Keratinocyte (primary cell): ENCODE measurements around the gene AOX1. TPM values are rescaled to one million over a fixed set of nuclear protein-coding genes. Genes with fewer than 3 reads are reported as not detected.
"Not testable (repeated sequence)": the region's sequence is repeated elsewhere in the genome, so short reads cannot be mapped to it uniquely, and the experiment has no call there.

ENCODE experiments used
- DNase-seq: peaks from one replicate; pipeline ENCODE4 v3.0.0-alpha.2; 2011; ENCODE audit warnings: low read depth, missing footprints, low spot score
- FAIRE-seq: peaks from 2 replicates; lab custom pipeline; 2011; peaks lifted over from hg19 to GRCh38; lab: Jason Lieb, UNC
- H2AFZ ChIP-seq: 2 replicates; pipeline ENCODE4 v1.6.0; 2012; ENCODE audit warnings: low read length, control low read depth, inconsistent platforms; ENCODE audit not compliant: control insufficient read depth
- H3K27ac ChIP-seq: 2 replicates; pipeline ENCODE4 v1.5.1; 2011; ENCODE audit warnings: low read length; ENCODE audit not compliant: control insufficient read depth, insufficient read depth
- H3K27me3 ChIP-seq: 3 replicates; pipeline ENCODE4 v1.6.0; 2011; ENCODE audit warnings: low read length; ENCODE audit not compliant: control insufficient read depth, insufficient read depth; ENCODE audit errors: extremely low read depth
- H3K36me3 ChIP-seq, 2 experiments: 2 replicates in 1 of 2; 3 replicates in 1 of 2; pipeline ENCODE4 v1.5.1; 2011; ENCODE audit warnings: low read length in 2 of 2, mild to moderate bottlenecking in 1 of 2; ENCODE audit not compliant: control insufficient read depth in 2 of 2, insufficient read depth in 2 of 2; ENCODE audit errors: extremely low read depth in 1 of 2
- H3K4me1 ChIP-seq: 3 replicates; pipeline ENCODE4 v1.5.1; 2011; ENCODE audit warnings: low read length; ENCODE audit not compliant: control insufficient read depth, insufficient read depth; ENCODE audit errors: extremely low read depth
- H3K4me2 ChIP-seq: 3 replicates; pipeline ENCODE4 v1.6.0; 2011; ENCODE audit warnings: low read depth, low read length; ENCODE audit not compliant: control insufficient read depth, insufficient read depth; ENCODE audit errors: extremely low read depth
- H3K4me3 ChIP-seq, 3 experiments: fragments of 200-600 bp in 1 of 3; sonication (generic) in 1 of 3; 2 replicates in 2 of 3; 3 replicates in 1 of 3; pipeline ENCODE4 v1.5.1; 2011 to 2016; ENCODE audit warnings: low read length in 3 of 3, mild to moderate bottlenecking in 3 of 3, control low read depth in 2 of 3, inconsistent platforms in 1 of 3, low read depth in 1 of 3, mixed read lengths in 1 of 3, mixed run types in 1 of 3, moderate library complexity in 1 of 3; ENCODE audit not compliant: control insufficient read depth in 2 of 3, insufficient read depth in 2 of 3; ENCODE audit errors: extremely low read depth in 1 of 3
- H3K79me2 ChIP-seq: 2 replicates; pipeline ENCODE4 v1.6.0; 2012; ENCODE audit warnings: low read length; ENCODE audit not compliant: control insufficient read depth, insufficient read depth
- H3K9ac ChIP-seq: 3 replicates; pipeline ENCODE4 v1.6.0; 2011; ENCODE audit warnings: low read length; ENCODE audit not compliant: control insufficient read depth, insufficient read depth; ENCODE audit errors: extremely low read depth
- H3K9me1 ChIP-seq: 3 replicates; pipeline ENCODE4 v1.6.0; 2011; ENCODE audit warnings: low read length; ENCODE audit not compliant: control insufficient read depth, insufficient read depth; ENCODE audit errors: extremely low read depth
- H3K9me3 ChIP-seq: 2 replicates; pipeline ENCODE4 v1.5.1; 2012; ENCODE audit warnings: low read depth, low read length; ENCODE audit not compliant: control insufficient read depth
- H4K20me1 ChIP-seq: 3 replicates; pipeline ENCODE4 v1.6.0; 2011; ENCODE audit warnings: low read length; ENCODE audit not compliant: control insufficient read depth, insufficient read depth; ENCODE audit errors: extremely low read depth
- CTCF ChIP-seq, 3 experiments: IDR thresholded peaks in 1 of 3; conservative IDR thresholded peaks in 1 of 3; optimal IDR thresholded peaks in 1 of 3; 2 replicates in 2 of 3; 3 replicates in 1 of 3; pipeline versions ENCODE3 to v1.5.1; 2011; ENCODE audit warnings: low read length in 3 of 3, mild to moderate bottlenecking in 3 of 3, moderate library complexity in 2 of 3, control low read depth in 1 of 3, inconsistent platforms in 1 of 3; ENCODE audit not compliant: insufficient read depth in 2 of 3; ENCODE audit errors: extremely low read depth in 1 of 3
- EZH2 ChIP-seq: IDR thresholded peaks from one replicate; pipeline ENCODE4 v1.6.1; 2012; ENCODE audit warnings: inconsistent platforms, mild to moderate bottlenecking, low read length, moderate library complexity
- dilution Hi-C: fragments of 300-500 bp; cut with MboI; formaldehyde crosslinking; loops from one replicate; pipeline ENCODE4 v1.7.0; 2020; ENCODE audit warnings: low sequenced_read_pairs; ENCODE audit not compliant: extremely low pct_ligation_motif_present
- polyA plus RNA-seq, 5 experiments: library from polyadenylated mRNA; depleted of rRNA in 3 of 5; stranded (reverse) in 3 of 5; stranded (forward) in 1 of 5; unstranded in 1 of 5; fragments of >200 nt; gene quantifications; 1 replicate in 1 of 5; 2 replicates in 3 of 5; 3 replicates in 1 of 5; pipeline versions ENCODE4 v1.2.1 to v1.2.3, GENCODE V29; 2011 to 2012; ENCODE audit warnings: missing spikeins in 2 of 5, low read depth in 1 of 5, low replicate concordance in 1 of 5

The AOX1 gene
- polyA plus RNA-seq, 1 donor (not counting 4 experiments of a cell fraction or from before 2014, with no cell fraction given) = 12.2 TPM

- Histone ChIP-seq H3K9me3 (no peaks in the 10 kb centered on the region), H4K20me1 (no peaks in the 10 kb centered on the region), H3K4me3 (peak overlapping the region in 1 of 3 experiments; percentile 2), H3K4me1 (peaks cover 36% of the 10 kb centered on the region), H3K79me2 (no peaks in the 10 kb centered on the region), H3K27ac (peak overlapping the region; percentile 40), H3K36me3 (no peaks in the 10 kb centered on the region), H3K27me3 (no peaks in the 10 kb centered on the region), H3K9ac (no peak overlapping the region), H2AFZ (peak overlapping the region; percentile 11), H3K9me1 (no peaks in the 10 kb centered on the region), H3K4me2 (peak overlapping the region; percentile 70)
- dilution Hi-C loops = no loop called here
- no peak for DNase-seq
- no peak for FAIRE-seq
- TF ChIP-seq CTCF (optimal IDR thresholded peaks at IDR 0.05 in 1 of 3, IDR thresholded peaks at IDR 0.05 in 1 of 3, conservative IDR thresholded peaks at IDR 0.05 in 1 of 3; ENCODE audit: extremely low read depth in 1 of 3, insufficient read depth in 2 of 3, low read length in 3 of 3) (no peak), EZH2 (no peak)
Observed at GRCh38 chr2:200608341-200609027, 22.7 kb downstream of the AOX1 start.

GRCh38 chr2:200609028-200609614, 23.3 kb downstream of the AOX1 start:
- peak overlapping the region; percentile 40 for H3K27ac ChIP-seq
- DNase-seq (peak; percentile 45), FAIRE-seq (peak; percentile 93)
- no peaks in the 10 kb centered on the region for H3K79me2 ChIP-seq
- H3K9ac ChIP-seq = no peak overlapping the region
- dilution Hi-C loops = no loop called here
- no peaks in the 10 kb centered on the region for H3K9me1 ChIP-seq
- no peaks in the 10 kb centered on the region for H3K27me3 ChIP-seq
- no peaks in the 10 kb centered on the region for H3K36me3 ChIP-seq
- H2AFZ ChIP-seq = peak overlapping the region; percentile 11
- H4K20me1 ChIP-seq = no peaks in the 10 kb centered on the region
- H3K9me3 ChIP-seq = no peaks in the 10 kb centered on the region
- peak overlapping the region in 1 of 3 experiments; percentile 31 for H3K4me3 ChIP-seq
- peak overlapping the region; percentile 70 for H3K4me2 ChIP-seq
- TF ChIP-seq CTCF (optimal IDR thresholded peaks at IDR 0.05 in 1 of 3, IDR thresholded peaks at IDR 0.05 in 1 of 3, conservative IDR thresholded peaks at IDR 0.05 in 1 of 3; ENCODE audit: extremely low read depth in 1 of 3, insufficient read depth in 2 of 3, low read length in 3 of 3) (no peak), EZH2 (no peak)
- H3K4me1 ChIP-seq = peaks cover 36% of the 10 kb centered on the region

GRCh38 chr2:200610217-200610616, 24.4 kb downstream of the AOX1 start:
- H3K9ac ChIP-seq, H3K79me2 ChIP-seq, H4K20me1 ChIP-seq, H3K27me3 ChIP-seq, H3K27ac ChIP-seq, H3K4me2 ChIP-seq, FAIRE-seq, H3K4me3 ChIP-seq, H2AFZ ChIP-seq, DNase-seq, H3K9me1 ChIP-seq, H3K36me3 ChIP-seq, H3K9me3 ChIP-seq, dilution Hi-C loops: not testable (repeated sequence)
- peaks cover 38% of the 10 kb centered on the region for H3K4me1 ChIP-seq
